Ascending aorta (tissue), 2 donors: ENCODE results near the gene MAGEA9. TPM values are rescaled to one million over a fixed set of nuclear protein-coding genes. Genes with fewer than 3 reads are reported as not detected.
"Not testable (repeated sequence)": the region's sequence is repeated elsewhere in the genome, so short reads cannot be mapped to it uniquely, and the experiment has no call there.

Source experiments
- DNase-seq, 2 donors: peaks; one replicate each; pipeline ENCODE4 v3.0.0-alpha.2; 2019; ENCODE audit warnings: low spot score in 2 of 2
- H3K27ac ChIP-seq, 2 donors: fragments of 200-600 bp; sonication (generic); one replicate each; pipeline ENCODE4 v1.5.1; 2016 to 2017; ENCODE audit warnings: mild to moderate bottlenecking in 1 of 2
- H3K27me3 ChIP-seq: fragments of 200-600 bp; sonication (generic); one replicate; pipeline ENCODE4 v1.5.1; 2017
- H3K36me3 ChIP-seq, 2 donors: fragments of 200-600 bp; sonication (generic); one replicate each; pipeline ENCODE4 v1.5.1; 2016
- H3K4me1 ChIP-seq, 2 donors: fragments of 200-600 bp; sonication (generic); one replicate each; pipeline ENCODE4 v1.5.1; 2016 to 2017; ENCODE audit warnings: mild to moderate bottlenecking in 1 of 2
- H3K4me3 ChIP-seq, 2 donors: fragments of 200-600 bp; sonication (generic); one replicate each; pipeline ENCODE4 v1.5.1; 2016 to 2017; ENCODE audit warnings: mild to moderate bottlenecking in 1 of 2
- H3K9me3 ChIP-seq, 2 donors: fragments of 200-600 bp; sonication (generic); one replicate each; pipeline ENCODE4 v1.5.1; 2016
- intact Hi-C: fragments of 100-400 bp; cut with DNase I; formaldehyde crosslinking; loops from one replicate; pipeline ENCODE4 v1.15.1; 2023
- total RNA-seq: library from RNA; depleted of rRNA; stranded (reverse); fragments of >200 nt; gene quantifications from one replicate; pipeline ENCODE4 v1.1.0, GENCODE V29; 2016
- TF ChIP-seq, protein P1 (sequence below), 3 experiments: fragments of 200-600 bp in 2 of 3; fragments of 450-650 bp in 1 of 3; sonication (generic) in 2 of 3; IDR thresholded peaks; one replicate each; pipeline ENCODE4 v1.5.1; 2016 to 2019; ENCODE audit warnings: antibody characterized with exemption in 3 of 3, mild to moderate bottlenecking in 1 of 3, moderate library complexity in 1 of 3

Gene MAGEA9
- total RNA-seq, 1 donor from 2014 or later, result not detected

DNA sequence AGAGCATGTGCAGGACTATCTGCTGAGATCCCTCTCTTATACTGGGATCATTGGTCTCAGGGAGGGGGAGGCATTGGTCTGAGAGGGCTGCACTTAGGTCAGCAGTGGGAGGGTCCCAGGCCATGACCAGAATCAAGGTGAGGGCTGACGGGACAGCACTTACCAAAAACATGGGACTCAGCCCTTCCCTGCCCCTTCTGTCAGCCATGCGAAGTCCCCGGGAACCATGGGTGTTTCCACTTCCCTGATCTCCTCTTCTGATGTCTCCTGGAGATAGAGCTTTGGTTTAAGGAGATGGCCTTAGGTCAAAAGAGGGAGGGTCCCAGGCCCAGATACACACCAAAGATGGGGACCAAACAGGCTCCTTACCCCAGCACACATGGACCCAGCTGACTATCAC, 20.8 kb upstream of the MAGEA9 start:
- H3K4me3 ChIP-seq, result no peak overlapping the region
- no peaks in the 10 kb centered on the region for H3K9me3 ChIP-seq
- H3K4me1 ChIP-seq, result no peaks in the 10 kb centered on the region
- DNase-seq, result peak in 1 of 2 donors; percentile 39
- intact Hi-C loops, result no loop called here
- H3K27ac ChIP-seq, result no peak overlapping the region
- TF ChIP-seq, protein P1, sequence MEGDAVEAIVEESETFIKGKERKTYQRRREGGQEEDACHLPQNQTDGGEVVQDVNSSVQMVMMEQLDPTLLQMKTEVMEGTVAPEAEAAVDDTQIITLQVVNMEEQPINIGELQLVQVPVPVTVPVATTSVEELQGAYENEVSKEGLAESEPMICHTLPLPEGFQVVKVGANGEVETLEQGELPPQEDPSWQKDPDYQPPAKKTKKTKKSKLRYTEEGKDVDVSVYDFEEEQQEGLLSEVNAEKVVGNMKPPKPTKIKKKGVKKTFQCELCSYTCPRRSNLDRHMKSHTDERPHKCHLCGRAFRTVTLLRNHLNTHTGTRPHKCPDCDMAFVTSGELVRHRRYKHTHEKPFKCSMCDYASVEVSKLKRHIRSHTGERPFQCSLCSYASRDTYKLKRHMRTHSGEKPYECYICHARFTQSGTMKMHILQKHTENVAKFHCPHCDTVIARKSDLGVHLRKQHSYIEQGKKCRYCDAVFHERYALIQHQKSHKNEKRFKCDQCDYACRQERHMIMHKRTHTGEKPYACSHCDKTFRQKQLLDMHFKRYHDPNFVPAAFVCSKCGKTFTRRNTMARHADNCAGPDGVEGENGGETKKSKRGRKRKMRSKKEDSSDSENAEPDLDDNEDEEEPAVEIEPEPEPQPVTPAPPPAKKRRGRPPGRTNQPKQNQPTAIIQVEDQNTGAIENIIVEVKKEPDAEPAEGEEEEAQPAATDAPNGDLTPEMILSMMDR (IDR thresholded peaks at IDR 0.05), result no peak
- H3K27me3 ChIP-seq, result no peaks in the 10 kb centered on the region
- no peaks in the 10 kb centered on the region for H3K36me3 ChIP-seq

DNA sequence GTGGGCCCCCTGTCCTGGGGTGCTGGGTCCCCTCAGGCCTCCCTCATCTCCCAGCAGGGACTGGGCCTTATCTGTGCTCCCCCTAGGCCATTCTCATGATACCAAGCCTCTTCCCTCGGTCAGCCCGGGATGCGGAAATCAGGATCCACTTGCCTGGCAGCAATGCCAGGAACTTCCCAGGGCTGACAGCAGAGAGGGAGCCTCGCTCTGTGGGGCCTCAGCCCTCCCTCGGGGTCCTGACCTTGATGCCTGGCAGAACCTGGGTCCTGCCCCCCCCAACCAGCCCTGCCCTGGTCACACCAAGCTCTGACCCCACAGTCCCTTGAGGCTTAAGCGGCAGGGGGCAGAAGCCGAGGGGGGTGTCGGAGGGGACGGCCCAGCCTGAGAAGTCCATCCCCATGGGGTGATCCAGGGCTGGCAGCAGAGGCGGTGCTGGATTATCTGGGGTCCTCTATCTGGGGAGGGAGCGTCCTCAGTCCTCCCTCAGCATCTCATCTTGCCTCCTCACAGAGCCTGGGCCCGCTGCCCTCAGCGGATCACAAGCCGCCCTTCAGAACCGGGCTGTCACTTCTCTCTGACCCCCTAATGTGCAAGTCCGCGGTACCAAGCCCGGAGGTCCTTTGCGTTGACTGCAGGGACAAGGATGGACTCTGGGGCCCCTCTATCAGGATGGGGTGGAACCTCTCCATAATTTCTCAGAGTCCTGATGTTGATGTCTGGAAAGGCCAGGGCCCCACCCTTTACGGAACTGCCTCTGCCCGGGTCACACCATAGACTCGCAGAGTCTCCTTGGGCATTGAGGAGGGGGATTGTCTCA, 19.7 kb upstream of the MAGEA9 start:
- peak in 1 of 2 donors; percentile 37 for DNase-seq
- H3K27me3 ChIP-seq, H3K9me3 ChIP-seq, H3K4me1 ChIP-seq, intact Hi-C loops, H3K4me3 ChIP-seq, H3K27ac ChIP-seq, H3K36me3 ChIP-seq: not testable (repeated sequence)

DNA sequence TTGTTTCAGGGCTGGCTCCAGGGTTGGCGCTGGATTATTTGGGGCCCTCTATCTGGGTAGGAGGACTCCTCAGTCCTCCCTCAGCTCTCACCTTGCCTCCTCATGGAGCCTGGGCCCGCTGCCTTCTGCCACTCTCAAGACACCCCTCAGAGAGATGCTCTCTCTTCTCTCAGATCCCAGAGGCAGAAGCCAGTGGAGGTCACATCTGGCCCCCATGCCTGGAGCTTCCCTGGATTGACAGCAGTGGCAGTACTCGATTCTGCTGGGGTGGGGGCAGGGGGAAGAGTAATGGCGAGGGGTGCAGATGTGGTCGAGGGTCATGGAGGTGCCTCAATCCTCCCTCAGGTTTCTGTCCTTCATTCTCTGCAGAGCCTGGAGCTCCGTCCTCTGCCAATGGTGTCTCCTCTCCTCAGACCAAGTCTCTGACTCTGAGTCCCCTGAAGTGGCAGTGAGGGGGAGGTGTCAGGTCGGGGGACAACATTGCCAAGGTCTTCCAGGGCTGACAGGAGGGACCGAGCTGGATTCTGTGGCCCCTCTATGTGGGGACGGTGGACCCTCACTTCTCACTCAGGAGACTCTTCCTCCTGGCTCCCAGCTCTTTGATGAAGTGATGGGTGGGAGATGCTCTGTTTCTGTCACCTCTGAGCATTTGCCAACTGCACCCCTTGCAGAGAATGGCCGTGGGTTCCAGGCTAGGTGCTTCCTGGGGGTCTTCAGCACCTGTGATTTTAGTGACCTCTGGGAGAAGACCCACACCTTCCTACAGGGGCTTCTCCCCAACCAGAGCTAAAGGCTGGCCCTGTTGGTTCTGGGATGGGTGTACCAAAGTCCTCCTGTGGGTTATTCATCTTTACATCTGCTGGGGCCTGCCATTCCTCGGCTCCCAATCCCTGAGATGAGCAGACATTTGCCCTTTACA, 18.8 kb upstream of the MAGEA9 start:
- TF ChIP-seq, protein P1 (IDR thresholded peaks at IDR 0.05), result no peak
- Histone ChIP-seq H3K27ac (no peak overlapping the region), H3K4me1 (no peaks in the 10 kb centered on the region), H3K36me3 (no peaks in the 10 kb centered on the region), H3K4me3 (no peak overlapping the region), H3K9me3 (no peaks in the 10 kb centered on the region), H3K27me3 (no peaks in the 10 kb centered on the region)
- intact Hi-C loops, result no loop called here
- DNase-seq, result peak in 1 of 2 donors; percentile 34

DNA sequence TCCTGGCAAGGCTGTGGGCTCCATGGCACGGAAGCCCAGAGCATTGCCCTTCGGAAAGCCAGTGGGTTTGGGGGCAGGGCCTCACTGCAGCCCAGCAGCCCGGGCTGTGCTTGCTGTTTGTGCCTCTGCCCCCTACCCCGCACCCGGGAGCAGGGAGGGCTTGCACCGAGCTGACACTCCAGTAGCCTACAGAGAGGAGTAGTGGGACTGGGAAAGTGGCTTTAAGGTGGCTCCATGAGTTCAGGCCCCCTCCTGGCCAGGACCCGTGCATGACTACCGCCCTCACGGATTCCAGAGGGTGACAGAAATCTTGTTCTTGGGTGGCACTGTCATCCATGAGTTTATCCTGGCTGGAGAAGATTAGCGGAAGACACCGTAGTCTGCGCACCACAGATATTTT, 11.4 kb upstream of the MAGEA9 start:
- intact Hi-C loops, DNase-seq, H3K27ac ChIP-seq: not testable (repeated sequence)

DNA sequence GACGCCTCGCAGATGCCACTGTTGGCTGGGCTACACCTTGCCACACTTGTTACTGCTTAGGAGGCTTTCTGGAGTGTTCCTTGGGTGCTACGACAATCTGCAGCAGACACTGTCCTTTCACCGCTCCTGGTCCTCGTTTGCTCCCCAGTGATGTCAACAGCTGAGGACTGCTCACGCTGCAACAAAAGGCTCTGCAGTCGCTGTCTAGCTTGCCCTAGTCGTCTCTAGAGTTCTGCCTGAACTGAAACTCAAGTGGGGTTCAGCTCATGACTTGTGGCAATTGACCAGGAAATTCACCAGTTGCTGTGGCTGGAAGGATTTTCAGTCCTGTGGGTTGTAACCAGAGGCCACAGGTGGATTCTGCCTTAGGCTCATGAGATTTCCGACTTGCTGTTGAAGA, 8.7 kb upstream of the MAGEA9 start:
- intact Hi-C loops, H3K36me3 ChIP-seq, DNase-seq, H3K27me3 ChIP-seq, H3K4me3 ChIP-seq, H3K9me3 ChIP-seq, H3K4me1 ChIP-seq, H3K27ac ChIP-seq: not testable (repeated sequence)

More for the DNA sequence above, 11.4 kb upstream of the MAGEA9 start:
- H3K27me3 ChIP-seq, H3K4me3 ChIP-seq, H3K36me3 ChIP-seq, H3K4me1 ChIP-seq, H3K9me3 ChIP-seq: not testable (repeated sequence)

DNA sequence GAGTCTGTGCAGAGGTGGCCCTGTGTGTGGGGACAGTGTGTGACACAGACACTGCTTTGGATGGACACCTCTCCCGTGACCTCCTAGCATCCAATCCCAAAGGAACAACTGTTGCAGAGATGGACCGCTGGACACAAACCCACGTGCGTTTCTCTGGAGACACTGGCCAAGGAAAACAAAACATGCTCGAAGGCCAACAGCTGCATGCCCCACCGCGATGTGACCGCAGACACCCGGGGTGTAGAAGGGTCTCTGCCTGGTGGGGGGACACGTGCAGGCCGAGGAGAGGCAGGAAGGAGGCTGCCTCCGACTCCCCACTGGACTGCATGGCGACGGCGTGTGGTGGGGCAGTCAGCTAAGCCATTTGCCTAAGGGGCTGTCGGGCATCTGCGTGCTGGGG, 8.0 kb upstream of the MAGEA9 start, which contains the start of gene HSFX1:
Gene HSFX1, plus strand, starts transcription at position 301 of the 400 bp plus-strand sequence. CDS start 614 bp downstream, outside the sequence.
- H3K4me3 ChIP-seq, H3K27ac ChIP-seq, H3K36me3 ChIP-seq, H3K4me1 ChIP-seq, DNase-seq, H3K9me3 ChIP-seq, H3K27me3 ChIP-seq, intact Hi-C loops: not testable (repeated sequence)

DNA sequence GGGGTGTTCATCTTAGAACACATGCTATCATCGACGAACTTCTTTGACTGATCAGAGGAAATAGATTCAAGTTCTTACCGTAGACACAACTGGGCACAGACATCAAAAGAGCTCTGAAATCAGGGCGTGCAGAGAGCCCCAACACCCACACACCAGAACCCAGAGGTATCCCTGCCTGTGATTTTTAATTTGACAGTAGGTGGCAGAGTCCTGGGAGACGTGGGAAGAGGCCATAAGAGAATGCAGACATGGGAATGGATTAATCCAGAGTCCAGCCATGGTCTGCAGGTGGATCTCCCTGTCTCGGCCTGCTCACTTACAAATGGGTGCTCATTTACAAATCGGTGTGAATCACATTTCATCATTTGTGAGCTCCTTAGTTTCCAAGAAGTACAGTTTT, 3.7 kb upstream of the MAGEA9 start:
- H3K36me3 ChIP-seq, H3K27ac ChIP-seq, intact Hi-C loops, H3K4me3 ChIP-seq, H3K27me3 ChIP-seq, H3K4me1 ChIP-seq, H3K9me3 ChIP-seq, DNase-seq: not testable (repeated sequence)

DNA sequence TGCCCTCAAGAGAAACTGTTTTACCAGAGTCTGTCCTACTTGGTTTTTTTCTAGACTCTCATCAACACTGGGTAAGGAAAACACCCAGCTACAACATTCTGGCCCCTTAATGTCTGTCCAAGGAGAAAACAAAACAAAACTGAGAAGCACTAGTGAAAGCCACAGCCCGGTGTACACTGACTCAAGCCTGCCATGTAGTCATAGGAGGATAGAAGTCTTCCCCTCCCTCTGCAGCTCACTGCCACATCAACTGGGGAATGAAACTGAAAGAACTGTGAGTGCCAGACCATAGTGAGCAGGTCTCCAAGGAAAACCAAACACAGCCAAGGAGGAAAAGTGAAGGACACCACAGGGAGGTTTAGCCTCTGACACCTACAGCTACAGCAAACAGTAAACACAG, 13.8 kb downstream of the MAGEA9 start:
- DNase-seq, intact Hi-C loops, H3K4me1 ChIP-seq: not testable (repeated sequence)

More for the DNA sequence above, 13.8 kb downstream of the MAGEA9 start:
- not testable (repeated sequence) for H3K4me3 ChIP-seq, H3K36me3 ChIP-seq, H3K27ac ChIP-seq, H3K27me3 ChIP-seq, H3K9me3 ChIP-seq
